HEK293T (cell line): ENCODE measurements around the gene SPATA1.

Experiments used
- CTCF ChIA-PET: fragments of 350-600 bp; formaldehyde crosslinking; extraction: SDS; loops from one replicate; lab custom pipeline; 2021; ENCODE audit warnings: antibody characterized with exemption, inconsistent platforms; lab: Yijun Ruan, JAX
- POLR2A ChIA-PET: fragments of 350-600 bp; formaldehyde crosslinking; extraction: SDS; loops from one replicate; lab custom pipeline; 2020; ENCODE audit warnings: antibody characterized with exemption, inconsistent platforms; lab: Yijun Ruan, JAX
- DNase-seq: peaks from one replicate; pipeline ENCODE4 v3.0.0; 2012; ENCODE audit warnings: mixed read lengths; ENCODE audit errors: extremely low spot score
- ARNT ChIP-seq: fragments of 450-650 bp; IDR thresholded peaks from 2 replicates; pipeline ENCODE4 v1.6.1; 2017; ENCODE audit warnings: mild to moderate bottlenecking
- BHLHE40 ChIP-seq: fragments of 450-650 bp; IDR thresholded peaks from 2 replicates; pipeline ENCODE4 v1.6.1; 2016; ENCODE audit warnings: mild to moderate bottlenecking, moderate library complexity, borderline replicate concordance
- CTBP1 ChIP-seq: fragments of 450-650 bp; IDR thresholded peaks from 2 replicates; pipeline ENCODE4 v1.6.1; 2016; ENCODE audit warnings: borderline replicate concordance
- ELF4 ChIP-seq: fragments of 450-650 bp; IDR thresholded peaks from 2 replicates; pipeline ENCODE4 v1.6.1; 2017; ENCODE audit warnings: antibody characterized with exemption
- FOXA1 ChIP-seq: fragments of 450-650 bp; IDR thresholded peaks from 2 replicates; pipeline ENCODE4 v1.6.1; 2016; ENCODE audit warnings: mild to moderate bottlenecking
- FOXK2 ChIP-seq: fragments of 450-650 bp; IDR thresholded peaks from 2 replicates; pipeline ENCODE4 v1.6.1; 2016; ENCODE audit warnings: mild to moderate bottlenecking
- FOXM1 ChIP-seq: fragments of 450-650 bp; IDR thresholded peaks from 2 replicates; pipeline ENCODE4 v1.6.1; 2017; ENCODE audit warnings: mild to moderate bottlenecking, borderline replicate concordance
- HDGF ChIP-seq: fragments of 450-650 bp; IDR thresholded peaks from 2 replicates; pipeline ENCODE4 v1.6.1; 2017; ENCODE audit warnings: antibody characterized with exemption, borderline replicate concordance
- L3MBTL2 ChIP-seq: fragments of 450-650 bp; conservative IDR thresholded peaks from 2 replicates; pipeline ENCODE4 v1.6.1; 2016; ENCODE audit warnings: mild to moderate bottlenecking
- LEF1 ChIP-seq: fragments of 450-650 bp; IDR thresholded peaks from 2 replicates; pipeline ENCODE4 v1.6.1; 2017; ENCODE audit warnings: mild to moderate bottlenecking, borderline replicate concordance
- NFRKB ChIP-seq: fragments of 450-650 bp; IDR thresholded peaks from 2 replicates; pipeline ENCODE4 v1.6.1; 2016; ENCODE audit warnings: mild to moderate bottlenecking, moderate library complexity
- PKNOX1 ChIP-seq: fragments of 450-650 bp; IDR thresholded peaks from 2 replicates; pipeline ENCODE4 v1.6.1; 2016
- SP1 ChIP-seq: fragments of 450-650 bp; IDR thresholded peaks from 2 replicates; pipeline ENCODE4 v1.6.1; 2017
- SUZ12 ChIP-seq: fragments of 450-650 bp; IDR thresholded peaks from 2 replicates; pipeline ENCODE4 v1.6.1; 2016; ENCODE audit warnings: mild to moderate bottlenecking
- TARDBP ChIP-seq: fragments of 450-650 bp; IDR thresholded peaks from 2 replicates; pipeline ENCODE4 v1.6.1; 2016
- ZNF384 ChIP-seq: fragments of 450-650 bp; IDR thresholded peaks from 2 replicates; pipeline ENCODE4 v1.6.1; 2016

SPATA1 gene, protein sequence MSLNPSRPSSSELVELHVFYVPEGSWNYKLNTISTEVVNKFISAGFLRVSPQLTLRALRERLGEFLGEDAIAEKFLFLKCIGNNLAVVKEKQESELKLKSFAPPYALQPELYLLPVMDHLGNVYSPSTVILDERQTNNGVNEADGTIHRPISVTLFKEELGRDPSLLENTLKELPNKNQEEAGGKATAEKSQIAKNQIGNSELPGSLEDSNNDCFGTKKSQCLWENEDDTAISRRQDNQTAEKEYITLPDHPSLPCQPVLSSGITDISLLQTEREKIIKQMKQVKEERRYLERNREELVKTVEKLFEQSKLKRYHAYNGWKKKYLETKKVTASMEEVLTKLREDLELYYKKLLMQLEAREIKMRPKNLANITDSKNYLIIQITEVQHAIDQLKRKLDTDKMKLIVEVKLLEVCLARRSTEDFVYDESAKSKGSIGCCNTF

GRCh38 chr1:84506002-84506728 lies at the start of gene SPATA1, which contains the start of gene GNG5:
Gene SPATA1 (plus strand): TSS chr1:84506386. CDS start chr1:84516360, 9,974 bp downstream.
Gene GNG5 (minus strand): TSS chr1:84506581. CDS start chr1:84506091, 490 bp downstream.
- peak; percentile 99 for DNase-seq
- peak; percentile 44; the same call in 1 of the 2 replicates for TF ChIP-seq L3MBTL2
- no peak for TF ChIP-seq CTBP1
- POLR2A ChIA-PET: interaction anchor here (0.6 to 1.8 kb wide), 20 partner anchors 9 to 428 kb away, joined by 3 to 15 read pairs (median 4); partner anchors contain the start of gene CTBS
- CTCF ChIA-PET: interaction anchor here (0.5 to 1.1 kb wide), 3 partner anchors 110 to 183 kb away, joined by 3 to 7 read pairs (median 3); no protein-coding TSS in a partner anchor

DNA sequence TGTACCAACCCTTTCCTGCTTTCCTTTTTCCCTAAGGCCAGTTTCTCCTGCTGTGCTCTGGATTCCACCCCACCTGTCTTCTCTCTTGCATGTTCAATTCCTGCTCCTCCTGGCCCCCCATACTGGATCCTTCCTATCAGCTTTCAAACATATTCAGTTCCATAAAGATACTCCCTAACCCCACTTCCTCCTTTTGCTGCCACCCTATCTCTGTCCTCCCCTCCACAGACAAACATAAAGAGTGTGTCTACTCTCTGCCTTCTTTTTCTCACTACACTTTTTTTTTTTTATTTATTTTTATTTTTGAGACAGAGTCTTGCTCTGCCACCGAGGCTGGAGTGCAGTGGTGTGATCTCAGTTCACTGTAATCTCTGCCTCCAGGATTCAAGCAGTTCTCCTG lies 44.1 kb upstream of the SPATA1 start:
- DNase-seq: no peak
- ChIA-PET CTCF (no interaction called here), POLR2A (no interaction called here)
- TF ChIP-seq FOXM1 (no peak), LEF1 (no peak), FOXA1 (no peak), SUZ12 (no peak), ARNT (no peak), ELF4 (no peak), TARDBP (no peak)

DNA sequence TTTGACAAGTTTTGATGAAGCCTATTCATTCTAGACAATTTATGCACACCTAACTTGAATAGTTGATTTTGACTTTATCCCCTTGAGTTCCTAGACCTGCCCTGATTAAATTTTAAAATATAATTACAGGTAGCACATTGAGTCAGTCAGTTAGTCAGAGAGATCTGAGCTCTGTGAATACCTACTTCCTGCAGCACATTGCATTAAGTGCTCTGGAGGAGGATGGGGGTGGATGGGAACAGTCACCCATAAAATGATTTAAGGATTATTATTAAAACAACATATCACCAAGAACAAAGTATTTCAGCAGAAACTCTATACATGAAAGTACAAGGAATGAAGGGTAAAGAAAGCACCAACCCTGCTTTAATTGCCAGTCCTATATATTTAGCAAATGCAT lies 38.9 kb upstream of the SPATA1 start:
- TF ChIP-seq FOXM1 (no peak), LEF1 (no peak)
- no peak for DNase-seq
- POLR2A ChIA-PET: no interaction called here
- CTCF ChIA-PET: no interaction called here

GRCh38 chr1:84476225-84476624 lies 30.0 kb upstream of the SPATA1 start:
- no peak for DNase-seq
- TF ChIP-seq LEF1 (no peak), SP1 (no peak), FOXA1 (no peak), ARNT (no peak), ZNF384 (no peak), BHLHE40 (no peak)
- CTCF ChIA-PET: no interaction called here
- POLR2A ChIA-PET: no interaction called here

DNA sequence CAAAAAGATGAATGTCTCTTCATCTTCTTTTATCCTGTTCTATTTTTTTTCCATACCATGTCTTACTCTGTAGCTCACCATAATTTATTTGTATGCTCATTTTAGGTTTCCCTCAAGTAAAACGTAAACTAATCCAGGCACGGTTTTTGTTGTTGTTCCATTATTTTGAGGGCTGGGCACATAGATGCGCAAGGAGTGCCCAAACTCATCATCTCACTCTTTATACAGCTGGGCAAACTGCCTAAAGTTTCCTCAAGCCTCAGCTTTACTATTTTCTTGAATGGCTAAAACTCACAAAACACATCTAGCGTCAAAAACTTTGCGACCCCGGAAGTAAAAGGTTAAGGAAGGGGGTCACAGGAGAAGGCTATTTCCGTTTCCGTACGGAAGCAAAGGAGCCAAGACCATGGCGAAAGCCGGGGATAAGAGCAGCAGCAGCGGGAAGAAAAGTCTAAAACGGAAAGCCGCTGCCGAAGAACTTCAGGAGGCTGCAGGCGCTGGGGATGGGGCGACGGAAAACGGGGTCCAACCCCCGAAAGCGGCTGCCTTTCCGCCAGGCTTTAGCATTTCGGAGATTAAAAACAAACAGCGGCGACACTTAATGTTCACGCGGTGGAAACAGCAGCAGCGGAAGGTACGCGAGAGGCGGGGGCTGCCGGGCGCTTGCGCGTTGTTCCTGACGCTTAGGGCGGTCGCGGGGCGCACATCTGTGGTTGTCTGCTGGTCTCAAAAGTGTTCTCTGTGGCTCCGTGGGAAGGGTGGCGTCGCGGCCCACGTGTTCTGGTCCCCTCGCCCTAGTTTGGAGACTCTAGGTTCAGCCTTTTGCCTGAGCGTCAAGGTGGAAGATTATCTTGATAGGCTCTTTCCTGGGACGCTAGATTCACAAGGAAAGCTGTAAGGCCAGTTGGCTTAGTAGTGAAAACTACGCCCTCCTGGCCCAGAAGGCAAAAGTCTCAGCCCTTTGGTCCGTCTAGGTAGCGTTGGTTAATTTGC lies 27.0 kb upstream of the SPATA1 start, which contains the start of gene RPF1:
Gene RPF1, plus strand, starts transcription at position 391 of the 993 bp plus-strand sequence. Its CDS starts 16 bp downstream, at position 407.
- CTCF ChIA-PET: interaction anchor here (0.6 kb wide), 1 partner anchor 16 kb away, joined by 3 read pairs; no protein-coding TSS in a partner anchor
- POLR2A ChIA-PET: interaction anchor here (1.0 to 1.6 kb wide), 3 partner anchors 27 to 95 kb away, joined by 4 to 15 read pairs (median 6); partner anchors contain the start of genes CTBS, GNG5 and SPATA1
- no peak for TF ChIP-seq ZNF384
- peak; percentile 59; the same call in 1 of the 2 replicates for TF ChIP-seq PKNOX1
- TF ChIP-seq NFRKB: peak; percentile 55; the same call in 1 of the 2 replicates
- TF ChIP-seq FOXA1: no peak
- peak; percentile 70; the same call in 1 of the 2 replicates for TF ChIP-seq CTBP1
- TF ChIP-seq SP1: no peak
- no peak for TF ChIP-seq FOXM1
- TF ChIP-seq FOXK2: peak; percentile 43; the same call in 1 of the 2 replicates
- peak; percentile 87 for TF ChIP-seq ELF4
- no peak for TF ChIP-seq TARDBP
- TF ChIP-seq BHLHE40: no peak
- peak; percentile 92 for TF ChIP-seq L3MBTL2
- no peak for TF ChIP-seq HDGF
- no peak for TF ChIP-seq ARNT
- TF ChIP-seq SUZ12: no peak
- TF ChIP-seq LEF1: no peak
- peak; percentile 88 for DNase-seq

GRCh38 chr1:84479998-84480397 lies 26.2 kb upstream of the SPATA1 start:
- DNase-seq: no peak
- POLR2A ChIA-PET: interaction anchor here (0.9 to 1.6 kb wide), 4 partner anchors 24 to 94 kb away, joined by 3 to 15 read pairs (median 5); partner anchors contain the start of genes CTBS, GNG5 and SPATA1
- CTCF ChIA-PET: interaction anchor here (1.3 kb wide), 1 partner anchor 125 kb away, joined by 3 read pairs; no protein-coding TSS in a partner anchor
- TF ChIP-seq TARDBP (no peak), BHLHE40 (no peak), PKNOX1 (no peak), FOXM1 (no peak), NFRKB (no peak), ELF4 (no peak), FOXK2 (no peak), CTBP1 (no peak), SP1 (no peak), FOXA1 (no peak), L3MBTL2 (no peak), ZNF384 (no peak), LEF1 (no peak), SUZ12 (no peak), ARNT (no peak), HDGF (no peak)
